Epithelial cell of prostate (primary cell): ENCODE results near the gene SLC27A1.
"Not testable (repeated sequence)": the region's sequence is repeated elsewhere in the genome, so short reads cannot be mapped to it uniquely, and the experiment has no call there.

Source experiments
- DNase-seq: peaks from one replicate; pipeline ENCODE4 v3.0.0-alpha.2; 2011; ENCODE audit warnings: low read depth, low spot score
- H3K27ac ChIP-seq: fragments of 450-650 bp; 2 replicates; pipeline ENCODE4 v1.5.1; 2017; ENCODE audit warnings: mild to moderate bottlenecking

Gene SLC27A1

DNA sequence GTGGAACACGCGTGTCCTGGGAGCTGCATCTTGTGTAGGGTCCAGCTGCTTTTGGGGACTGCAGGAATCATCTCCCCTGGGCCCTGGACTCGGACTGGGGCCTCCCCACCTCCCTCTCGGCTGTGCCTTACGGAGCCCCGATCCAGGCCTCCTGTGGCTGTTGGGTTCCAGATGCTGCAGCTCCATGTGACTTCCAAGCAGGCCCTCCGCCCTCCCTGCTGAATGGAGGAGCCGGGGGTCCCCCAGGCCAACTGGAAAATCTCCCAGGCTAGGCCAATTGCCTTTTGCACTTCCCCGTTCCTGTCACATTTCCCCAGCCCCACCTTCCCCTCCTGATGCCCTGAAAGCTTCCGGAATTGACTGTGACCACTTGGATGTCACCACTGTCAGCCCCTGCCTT is 34.9 kb downstream of the SLC27A1 start:
- no peak for DNase-seq
- H3K27ac ChIP-seq, result no peak overlapping the region

DNA sequence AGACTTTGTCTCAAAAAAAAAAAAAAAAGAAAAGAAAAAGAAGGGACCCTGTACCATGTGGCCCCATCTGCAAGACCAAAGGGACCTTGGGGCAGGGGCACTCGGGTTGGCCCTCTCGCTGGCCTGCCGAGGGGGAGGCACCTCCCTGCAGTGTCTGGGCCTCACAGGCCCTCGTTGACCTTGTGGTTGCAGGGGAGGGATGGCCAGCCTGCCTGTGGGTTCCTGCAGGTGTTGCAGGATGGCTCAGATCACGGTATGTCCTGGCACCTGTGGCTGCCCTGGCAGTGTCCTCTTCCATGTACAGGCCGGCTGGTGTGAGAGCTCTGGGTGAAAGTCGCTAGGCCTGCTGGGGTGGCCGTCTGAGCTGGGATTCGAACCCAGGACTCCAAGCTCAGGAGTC is 36.4 kb downstream of the SLC27A1 start:
- no peak for DNase-seq
- peak overlapping the region; percentile 98 for H3K27ac ChIP-seq

DNA sequence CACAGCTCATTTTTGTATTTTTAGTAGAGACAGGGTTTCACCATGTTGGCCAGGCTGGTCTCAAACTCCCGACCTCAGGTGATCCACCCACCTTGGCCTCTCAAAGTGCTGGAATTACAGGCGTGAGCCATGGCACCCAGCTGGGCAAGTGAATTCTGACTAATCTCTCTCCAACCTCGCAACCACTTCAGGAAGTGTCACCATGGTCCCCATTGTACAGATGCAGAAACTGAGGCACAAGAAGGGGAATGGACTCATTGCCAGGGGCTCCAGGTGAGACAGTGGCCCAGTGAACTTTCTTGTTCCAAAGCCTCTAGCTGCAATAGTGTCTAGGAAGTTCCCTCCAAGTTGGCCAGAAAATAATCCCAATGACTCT is 38.2 kb downstream of the SLC27A1 start:
- peak overlapping the region; percentile 98 for H3K27ac ChIP-seq
- not testable (repeated sequence) for DNase-seq

DNA sequence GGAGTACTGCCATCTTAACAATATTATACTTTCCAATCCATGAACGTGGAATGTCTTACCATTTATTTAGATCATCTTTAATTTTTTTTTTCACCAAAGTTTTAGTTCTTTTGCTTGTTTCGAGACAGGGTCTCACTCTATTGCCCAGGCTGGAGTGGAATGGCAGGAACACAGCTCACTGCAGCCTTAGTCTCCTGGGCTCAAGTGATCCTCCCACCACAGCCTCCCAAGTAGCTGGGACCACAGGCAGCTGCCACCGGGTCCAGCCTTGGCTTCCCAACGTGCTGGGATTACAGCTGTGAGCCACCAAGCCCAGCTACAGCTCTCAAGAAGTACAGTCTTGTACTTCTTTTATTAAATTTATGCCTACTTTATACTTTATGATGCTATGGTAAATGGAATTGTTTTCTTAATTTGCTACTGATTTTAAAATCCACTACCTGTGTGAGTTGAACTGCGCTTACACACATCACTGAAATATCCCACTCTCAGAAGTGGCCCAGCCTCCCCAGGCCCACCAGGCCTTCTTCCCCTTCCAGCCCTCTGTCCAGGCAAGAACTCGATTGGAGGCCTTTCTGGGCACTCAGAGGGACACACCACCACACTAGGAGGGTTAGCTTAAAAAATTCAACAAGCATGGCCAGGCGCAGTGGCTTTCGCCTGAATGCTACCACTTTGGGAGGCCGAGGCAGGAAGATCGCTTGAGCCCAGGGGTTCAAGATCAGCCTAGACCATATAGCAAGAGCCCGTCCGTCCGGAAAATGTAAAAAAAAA is 40.1 kb downstream of the SLC27A1 start:
- H3K27ac ChIP-seq, result peak overlapping the region; percentile 98
- no peak for DNase-seq

DNA sequence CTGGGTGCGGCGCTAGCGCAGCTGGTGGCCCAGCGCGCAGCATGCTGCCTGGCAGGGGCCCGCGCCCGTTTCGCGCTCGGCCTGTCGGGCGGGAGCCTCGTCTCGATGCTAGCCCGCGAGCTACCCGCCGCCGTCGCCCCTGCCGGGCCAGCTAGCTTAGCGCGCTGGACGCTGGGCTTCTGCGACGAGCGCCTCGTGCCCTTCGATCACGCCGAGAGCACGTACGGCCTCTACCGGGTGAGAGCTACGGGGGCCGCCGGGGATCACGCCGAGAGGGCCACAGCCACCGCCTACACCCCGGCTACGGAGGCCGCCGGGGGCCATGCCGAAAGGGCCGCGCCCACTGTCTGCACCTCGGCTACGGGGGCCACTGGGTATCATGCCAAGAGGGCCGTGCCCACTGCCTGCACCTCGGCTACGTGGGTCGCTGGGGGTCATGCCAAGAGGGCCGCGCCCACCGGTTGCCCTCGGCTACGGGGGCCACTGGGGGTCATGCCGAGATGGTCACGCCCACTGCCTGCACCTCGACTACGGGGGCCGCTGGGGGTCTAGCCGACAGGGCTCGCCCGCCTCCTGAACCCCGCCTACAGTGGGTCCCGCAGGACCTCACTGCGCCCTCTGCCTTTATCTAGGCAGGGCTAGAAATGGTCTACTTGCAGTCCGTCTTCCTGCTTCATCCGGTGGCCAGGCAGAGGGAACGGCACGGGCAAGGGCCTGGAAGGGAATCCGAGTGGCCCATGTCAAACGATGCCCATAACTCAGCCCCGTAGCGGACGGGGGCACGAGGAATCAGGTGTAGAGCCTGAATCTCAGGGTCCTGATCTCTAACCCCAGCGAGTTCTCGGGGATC is 41.6 kb downstream of the SLC27A1 start:
- no peak for DNase-seq
- H3K27ac ChIP-seq, result peak overlapping the region; percentile 98

DNA sequence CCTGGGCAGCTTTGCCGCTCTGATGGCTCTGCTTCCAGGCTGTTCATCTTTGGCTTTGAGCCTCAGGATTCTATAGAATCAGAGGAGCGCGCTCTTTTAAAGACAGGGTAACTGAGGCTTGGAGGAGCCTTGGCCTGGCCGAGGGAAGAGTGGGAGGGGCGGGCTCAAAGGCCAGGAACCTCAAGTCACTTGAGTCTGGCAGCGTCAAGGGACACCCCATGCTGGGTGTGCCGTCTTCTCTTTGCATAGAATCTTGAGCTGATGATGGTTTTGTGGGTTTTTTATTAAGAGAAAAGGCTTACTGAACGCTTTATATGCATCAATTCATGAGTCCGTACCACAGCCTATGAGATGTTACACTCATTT is 42.2 kb downstream of the SLC27A1 start:
- peak overlapping the region; percentile 98 for H3K27ac ChIP-seq
- no peak for DNase-seq

DNA sequence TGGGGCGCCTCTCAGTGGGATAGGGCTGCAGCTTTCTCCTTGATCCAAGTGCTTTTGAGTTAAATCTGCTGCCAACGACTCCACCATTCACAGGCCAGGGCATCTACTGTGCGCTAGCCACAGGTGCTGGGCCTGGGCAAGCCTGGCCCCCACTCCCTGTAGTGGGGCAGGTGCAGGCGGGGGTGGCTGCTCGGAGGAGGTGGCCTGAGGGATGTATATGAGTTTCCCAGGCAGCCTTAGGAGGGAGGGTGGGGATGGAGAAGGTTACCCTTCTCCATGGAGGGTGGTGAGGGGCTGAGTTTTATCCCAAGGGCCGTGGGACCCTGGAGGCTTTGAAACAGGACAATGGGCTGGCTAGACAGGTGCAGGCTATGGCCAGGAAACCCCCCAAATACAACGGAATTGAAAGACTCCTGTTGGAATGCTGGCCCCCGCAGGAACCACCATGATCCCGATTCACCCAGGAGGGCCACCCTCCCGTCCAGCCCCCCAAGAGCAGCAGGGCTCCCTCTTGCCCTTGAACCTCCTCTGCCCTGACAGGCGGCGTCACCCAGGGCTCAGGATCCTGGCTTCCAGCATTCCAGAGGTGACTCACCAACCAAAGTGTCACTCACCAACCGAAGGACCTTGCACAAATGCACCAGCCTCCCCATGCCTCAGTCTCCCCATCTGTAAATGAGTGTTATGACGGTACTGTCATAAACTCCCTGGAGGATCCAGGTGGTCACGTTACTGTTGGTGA is 45.3 kb downstream of the SLC27A1 start:
- no peak for DNase-seq
- no peak overlapping the region for H3K27ac ChIP-seq

DNA sequence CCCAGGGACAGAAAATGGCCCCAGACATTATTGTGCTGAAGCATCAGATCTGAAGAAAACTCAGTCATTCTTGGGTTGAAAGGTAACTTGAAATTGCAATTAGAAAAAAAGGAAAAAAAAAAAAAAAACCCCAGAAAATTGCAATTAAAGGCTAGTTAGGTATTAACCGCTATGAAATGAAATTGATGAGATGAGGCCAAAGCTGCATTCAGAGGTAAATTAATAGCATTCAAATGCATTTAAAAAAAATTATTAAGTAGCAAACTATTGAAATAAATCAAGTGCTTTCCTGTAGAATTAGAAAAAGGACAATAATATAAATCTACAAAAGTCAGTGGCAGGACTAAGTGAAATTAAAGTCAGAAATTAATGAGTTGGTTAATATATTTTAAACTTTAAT is 47.6 kb downstream of the SLC27A1 start:
- DNase-seq, result no peak
- H3K27ac ChIP-seq, result no peak overlapping the region

DNA sequence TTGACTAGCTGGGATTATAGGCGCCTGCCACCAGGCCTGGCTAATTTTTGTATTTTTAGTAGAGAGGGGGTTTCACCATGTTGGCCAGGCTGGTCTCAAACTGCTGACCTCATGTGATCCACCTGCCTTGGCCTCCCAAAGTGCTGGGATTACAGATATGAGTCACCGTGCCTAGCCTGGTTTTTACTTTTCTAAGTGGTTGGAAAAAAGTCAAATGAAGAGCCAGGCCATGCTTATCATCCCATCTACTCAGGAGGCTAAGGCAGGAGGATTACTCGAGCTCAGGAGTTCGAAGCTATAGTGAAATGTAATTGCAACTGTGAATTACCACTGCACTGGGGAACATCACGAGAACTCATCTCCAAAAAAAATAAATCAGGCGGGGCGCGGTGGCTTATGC is 48.3 kb downstream of the SLC27A1 start:
- DNase-seq, H3K27ac ChIP-seq: not testable (repeated sequence)

DNA sequence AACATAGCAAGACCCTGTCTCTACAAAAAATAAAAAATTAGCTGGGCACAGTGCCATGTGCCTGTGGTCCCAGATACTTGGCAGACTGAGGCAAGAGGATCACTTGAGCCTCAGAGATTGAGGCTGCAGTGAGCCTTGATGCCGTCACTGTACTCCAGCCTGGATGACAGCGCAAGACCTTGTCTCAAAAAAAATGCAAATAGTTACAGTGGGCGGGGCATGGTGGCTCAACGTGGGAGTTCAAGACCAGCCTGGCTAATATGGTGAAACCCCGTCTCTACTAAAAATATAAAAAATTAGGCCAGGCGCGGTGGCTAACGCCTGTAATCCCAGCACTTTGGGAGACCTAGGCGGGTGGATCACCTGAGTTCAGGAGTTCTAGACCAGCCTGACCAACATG is 49.6 kb downstream of the SLC27A1 start:
- no peak overlapping the region for H3K27ac ChIP-seq
- no peak for DNase-seq

DNA sequence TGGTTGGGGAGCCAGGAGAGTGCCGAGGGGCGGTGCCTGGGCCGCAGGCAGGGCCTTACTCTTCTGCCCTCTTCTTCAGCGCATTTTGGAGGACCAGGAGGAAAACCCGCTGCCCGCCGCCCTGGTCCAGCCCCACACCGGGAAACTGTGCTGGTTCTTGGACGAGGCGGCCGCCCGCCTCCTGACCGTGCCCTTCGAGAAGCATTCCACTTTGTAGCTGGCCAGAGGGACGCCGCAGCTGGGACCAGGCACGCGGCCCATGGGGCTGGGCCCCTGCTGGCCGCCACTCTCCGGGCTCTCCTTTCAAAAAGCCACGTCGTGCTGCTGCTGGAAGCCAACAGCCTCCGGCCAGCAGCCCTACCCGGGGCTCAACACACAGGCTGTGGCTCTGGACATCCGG is 50.5 kb downstream of the SLC27A1 start:
- no peak overlapping the region for H3K27ac ChIP-seq
- no peak for DNase-seq

DNA sequence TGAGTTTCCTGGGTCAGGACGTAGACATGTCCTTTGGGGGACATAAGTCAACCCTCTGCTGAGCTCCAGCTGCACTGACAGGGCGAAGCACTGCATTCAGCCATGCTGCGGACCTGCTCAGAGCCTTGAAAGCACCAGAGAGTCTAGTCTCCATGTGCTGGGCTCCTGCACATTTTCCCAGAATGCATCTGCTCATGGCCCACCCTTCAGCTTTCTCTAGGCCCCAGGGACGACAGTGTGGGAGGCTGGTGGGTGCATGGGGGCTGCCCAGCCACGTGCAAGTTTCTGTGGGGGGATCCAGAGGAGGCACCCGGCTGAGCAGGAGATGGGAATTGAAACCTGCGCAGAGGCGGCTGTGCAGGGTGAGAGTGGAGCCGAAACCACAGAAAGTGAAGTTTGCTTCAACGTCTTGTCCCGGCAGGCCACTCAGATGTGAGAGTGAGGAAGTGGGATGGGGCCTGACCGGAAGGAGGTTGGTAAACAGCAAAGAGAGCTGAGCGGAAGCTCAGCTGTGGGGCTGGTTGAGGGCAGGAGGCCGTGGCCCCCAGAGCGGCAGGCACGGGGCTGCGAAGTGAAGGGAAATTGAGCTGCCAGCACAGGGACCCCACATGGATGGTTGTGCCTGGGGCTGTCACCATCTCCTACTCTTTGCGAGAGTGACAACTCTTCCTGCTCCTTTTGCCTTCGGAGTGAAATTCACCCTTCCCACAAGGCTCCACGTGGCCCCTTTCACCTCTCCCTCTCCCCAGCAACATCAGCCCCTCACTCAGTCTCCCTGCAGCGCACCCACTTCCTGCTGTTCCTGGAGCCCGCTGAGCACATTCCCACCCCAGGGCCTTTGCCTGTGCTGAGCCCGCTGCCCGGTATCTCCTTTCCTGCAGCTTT is 52.9 kb downstream of the SLC27A1 start:
- DNase-seq, result no peak
- no peak overlapping the region for H3K27ac ChIP-seq

DNA sequence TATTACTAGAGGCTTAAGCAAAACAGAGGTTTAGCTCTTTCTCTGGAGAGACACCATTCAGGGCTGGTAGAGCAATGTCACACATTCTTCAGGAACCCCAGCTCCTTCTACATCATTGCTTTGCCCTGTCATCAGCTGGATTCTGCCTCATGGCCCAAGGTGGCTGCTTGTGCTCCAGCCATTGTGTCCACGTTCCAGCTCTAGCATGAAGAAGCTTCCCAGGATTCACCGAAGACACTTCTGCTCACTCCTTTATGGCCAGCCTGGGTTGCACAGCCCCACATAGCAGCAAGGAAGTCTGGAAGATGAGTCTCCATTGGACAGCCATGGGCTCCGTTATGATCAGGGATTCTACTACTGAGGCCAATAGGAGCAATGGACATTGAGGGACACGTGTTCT is 54.3 kb downstream of the SLC27A1 start:
- no peak for DNase-seq
- H3K27ac ChIP-seq, result no peak overlapping the region

DNA sequence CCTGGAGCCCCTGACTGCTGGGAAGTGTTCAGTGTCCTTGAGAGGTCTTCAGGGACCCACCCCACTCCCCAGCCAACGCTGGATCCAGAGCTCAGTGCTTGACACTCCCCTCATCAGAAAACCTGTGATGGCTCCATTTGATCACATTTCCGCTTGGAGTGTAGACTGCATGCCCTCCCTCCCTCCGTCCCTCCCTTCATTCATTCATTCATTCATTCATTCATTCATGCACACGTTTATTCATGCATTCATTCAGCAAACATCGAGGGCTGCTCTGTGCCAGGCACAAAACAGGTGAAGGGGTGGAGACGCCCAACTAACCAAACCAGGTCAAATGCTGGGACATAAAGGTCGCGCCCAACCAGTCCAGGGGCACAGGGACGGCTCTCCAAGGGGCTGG is 54.8 kb downstream of the SLC27A1 start:
- no peak for DNase-seq
- H3K27ac ChIP-seq, result no peak overlapping the region

DNA sequence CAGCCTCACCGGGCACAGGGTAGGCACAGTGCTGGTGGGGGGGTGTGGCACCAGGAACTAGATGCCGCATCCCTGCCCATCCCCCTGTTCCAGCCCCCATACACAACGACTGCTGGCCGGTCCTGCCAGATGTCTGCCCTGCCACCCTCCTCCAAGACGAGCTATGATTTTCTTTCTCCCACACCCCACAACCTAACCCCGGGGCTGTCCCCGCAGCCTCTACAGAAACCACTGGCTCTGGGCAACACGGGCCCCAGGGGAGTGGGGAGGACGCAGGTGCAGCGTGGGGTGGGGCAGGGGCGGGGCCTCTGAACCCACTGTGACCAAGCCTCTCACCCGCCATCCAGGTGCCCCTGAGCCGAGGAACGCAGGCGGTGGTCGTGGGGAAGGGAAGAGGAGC is 56.6 kb downstream of the SLC27A1 start:
- DNase-seq, result no peak
- no peak overlapping the region for H3K27ac ChIP-seq

DNA sequence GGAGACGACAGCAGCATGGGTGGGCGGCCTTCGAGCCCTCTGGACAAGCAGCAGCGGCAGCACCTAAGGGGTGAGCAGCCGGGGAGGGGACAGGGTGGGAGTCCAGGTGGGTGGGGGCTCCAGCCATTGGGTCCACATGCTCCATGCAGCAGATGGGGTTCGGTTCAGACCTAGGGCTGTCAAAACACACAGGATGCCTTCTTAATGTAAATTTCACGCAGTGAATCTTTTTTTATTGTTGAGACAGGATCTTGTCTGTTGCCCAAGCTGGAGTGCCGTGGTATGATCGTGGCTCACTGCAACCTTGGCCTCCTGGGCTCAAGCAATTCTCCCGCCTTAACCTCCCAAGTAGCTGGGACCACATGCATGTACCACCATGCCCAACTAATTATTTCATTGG is 57.0 kb downstream of the SLC27A1 start:
- no peak overlapping the region for H3K27ac ChIP-seq
- no peak for DNase-seq

DNA sequence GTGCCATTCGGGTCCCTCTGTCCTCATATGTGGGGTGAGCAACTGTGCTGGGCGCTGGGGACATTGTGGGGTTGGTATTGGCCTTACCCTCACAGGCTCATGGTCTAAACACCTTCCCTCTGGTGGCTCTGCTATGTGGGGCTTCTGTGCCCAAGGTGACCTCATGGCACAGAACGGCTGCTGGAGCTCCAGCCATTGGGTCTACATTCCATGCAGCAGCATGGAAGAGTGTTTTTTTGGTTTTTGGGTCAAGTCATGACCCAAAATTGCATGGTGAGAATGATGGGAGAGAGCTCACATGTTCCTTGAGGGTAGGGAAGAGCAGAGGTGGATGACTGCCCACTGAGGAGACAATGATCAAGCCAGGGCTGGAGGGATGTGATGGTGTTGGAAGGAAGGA is 58.3 kb downstream of the SLC27A1 start:
- DNase-seq, result no peak
- H3K27ac ChIP-seq, result no peak overlapping the region

DNA sequence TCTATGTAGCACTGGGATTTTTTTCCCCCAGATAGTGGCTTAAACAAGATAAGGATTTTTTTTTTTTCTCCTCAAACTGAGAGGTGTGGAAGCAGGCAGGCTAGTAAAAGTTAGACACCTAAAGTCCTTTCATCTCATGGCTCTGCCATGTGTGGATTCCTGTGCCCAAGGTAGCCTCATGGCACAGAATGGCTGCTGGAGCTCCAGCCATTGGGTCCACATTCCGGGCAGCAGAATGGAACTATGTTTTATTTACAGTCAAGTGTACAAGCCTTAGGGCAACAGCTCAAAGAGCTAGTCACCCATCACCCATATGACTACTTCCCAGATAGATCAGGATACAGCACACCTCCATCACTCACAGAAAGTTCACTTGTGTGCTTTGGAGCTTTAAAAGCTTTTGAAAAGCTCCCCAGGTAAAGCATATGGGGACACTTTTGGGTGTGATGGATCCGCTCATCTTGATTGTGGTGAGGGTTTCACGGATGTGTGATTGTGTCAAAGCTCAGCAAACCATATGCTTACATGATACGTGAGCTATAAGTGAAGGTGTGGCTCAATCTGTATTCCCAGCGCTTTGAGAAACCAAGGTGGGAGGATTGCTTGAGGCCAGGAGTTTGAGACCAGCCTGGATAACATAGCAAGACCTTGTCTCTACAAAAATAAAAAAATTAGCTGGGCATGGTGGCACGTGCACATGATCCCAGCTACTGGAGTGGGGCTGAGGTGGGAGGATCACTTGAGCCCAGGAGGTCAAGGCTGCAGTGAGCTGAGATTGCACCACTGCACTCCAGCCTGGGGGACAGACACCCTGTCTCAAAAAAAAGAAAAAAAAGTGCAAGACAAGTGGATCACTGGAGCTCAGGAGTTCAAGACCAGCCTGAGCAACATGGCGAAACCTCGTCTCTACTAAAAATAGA is 59.2 kb downstream of the SLC27A1 start:
- no peak for DNase-seq
- H3K27ac ChIP-seq, result no peak overlapping the region

DNA sequence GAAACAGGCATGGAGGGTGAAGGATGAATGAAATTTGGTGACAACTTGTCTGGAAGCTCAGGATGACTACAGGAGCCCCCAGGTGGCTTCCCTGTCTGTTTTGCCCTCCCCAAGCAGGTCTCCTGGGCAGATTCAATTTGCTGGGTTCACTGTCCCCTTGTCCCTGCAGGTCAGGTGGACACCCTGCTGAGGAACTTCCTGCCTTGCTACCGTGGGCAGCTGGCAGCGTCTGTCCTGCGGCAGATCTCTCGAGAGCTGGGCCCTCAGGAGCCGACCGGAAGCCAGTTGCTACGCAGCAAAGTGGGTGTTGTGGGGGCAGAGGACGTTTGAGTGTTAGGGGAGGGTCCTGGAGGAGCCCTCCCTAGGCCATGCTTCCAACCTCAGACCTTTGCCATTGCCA is 60.3 kb downstream of the SLC27A1 start:
- no peak for DNase-seq
- no peak overlapping the region for H3K27ac ChIP-seq
